Smooth muscle cell (in vitro differentiated cells): ENCODE measurements around the gene POR. TPM values are rescaled to one million over a fixed set of nuclear protein-coding genes. Genes with fewer than 3 reads are reported as not detected.
A peak's percentile ranks its signal among the peaks of the same experiment; 100 is the strongest.

Source experiments
- DNase-seq: peaks from one replicate; lab custom pipeline; 2025; ENCODE audit not compliant: unreplicated experiment; lab: John Stamatoyannopoulos, UW
- H2AFZ ChIP-seq: fragments of 200-600 bp; sonication (generic); 2 replicates; pipeline ENCODE4 v1.6.0; 2016; ENCODE audit warnings: antibody characterized with exemption, low read depth, mild to moderate bottlenecking
- H3F3A ChIP-seq: fragments of 200-600 bp; sonication (generic); 2 replicates; pipeline ENCODE4 v1.6.0; 2017; ENCODE audit warnings: antibody characterized with exemption, low read depth
- H3K27ac ChIP-seq: fragments of 200-600 bp; sonication (generic); 2 replicates; pipeline ENCODE4 v1.5.1; 2016; ENCODE audit warnings: low read depth, mild to moderate bottlenecking
- H3K27me3 ChIP-seq: fragments of 200-600 bp; sonication (generic); 2 replicates; pipeline ENCODE4 v1.6.1; 2016; ENCODE audit warnings: low read depth, mild to moderate bottlenecking
- H3K36me3 ChIP-seq: fragments of 200-600 bp; sonication (generic); 2 replicates; pipeline ENCODE4 v1.5.1; 2016; ENCODE audit warnings: low read depth
- H3K4me1 ChIP-seq: fragments of 200-600 bp; sonication (generic); 2 replicates; pipeline ENCODE4 v1.5.1; 2016; ENCODE audit warnings: low read depth
- H3K4me2 ChIP-seq: fragments of 200-600 bp; sonication (generic); 2 replicates; pipeline ENCODE4 v1.6.0; 2016; ENCODE audit warnings: mild to moderate bottlenecking
- H3K4me3 ChIP-seq: fragments of 200-600 bp; sonication (generic); 2 replicates; pipeline ENCODE4 v1.5.1; 2016; ENCODE audit warnings: mild to moderate bottlenecking
- H3K79me2 ChIP-seq: fragments of 200-600 bp; sonication (generic); 2 replicates; pipeline ENCODE4 v1.6.0; 2016; ENCODE audit warnings: low read depth, mild to moderate bottlenecking
- H3K9ac ChIP-seq: fragments of 200-600 bp; sonication (generic); 2 replicates; pipeline ENCODE4 v1.6.0; 2016; ENCODE audit warnings: low read depth
- H3K9me3 ChIP-seq: fragments of 200-600 bp; sonication (generic); replicated peaks from 2 replicates; pipeline ENCODE4 v1.5.1; 2016; ENCODE audit warnings: low read depth
- H4K20me1 ChIP-seq: fragments of 200-600 bp; sonication (generic); 2 replicates; pipeline ENCODE4 v1.6.0; 2016; ENCODE audit warnings: low read depth
- CTCF ChIP-seq: fragments of 200-600 bp; sonication (generic); IDR thresholded peaks from 2 replicates; pipeline ENCODE4 v1.5.1; 2017; ENCODE audit warnings: borderline replicate concordance, mild to moderate bottlenecking, antibody characterized with exemption; ENCODE audit not compliant: insufficient read depth, poor library complexity, severe bottlenecking
- WGBS: methylation state at CpG from one replicate; pipeline ENCODE4 v1.1.7; 2016; ENCODE audit warnings: low lambda C conversion rate; 5-methylcytosine and 5-hydroxymethylcytosine counted together
- polyA plus RNA-seq: library from polyadenylated mRNA; unstranded; fragments of >200 nt; fragmentation: Nextera tagmentation; extraction: Ambion mirVana; gene quantifications from 2 replicates; pipeline ENCODE4 v1.2.1, GENCODE V29; 2016
- total RNA-seq: library from RNA; depleted of rRNA; stranded (reverse); fragments of >200 nt; gene quantifications from 2 replicates; pipeline ENCODE4 v1.2.3, GENCODE V29; 2014

POR gene
- total and polyA plus RNA-seq, 2 experiments from 2014 or later = 46.7 to 52.7 TPM

GRCh38 chr7:75995052-75995471 is 80.1 kb downstream of the POR start:
- no peak overlapping the region for H3K9ac ChIP-seq

DNA sequence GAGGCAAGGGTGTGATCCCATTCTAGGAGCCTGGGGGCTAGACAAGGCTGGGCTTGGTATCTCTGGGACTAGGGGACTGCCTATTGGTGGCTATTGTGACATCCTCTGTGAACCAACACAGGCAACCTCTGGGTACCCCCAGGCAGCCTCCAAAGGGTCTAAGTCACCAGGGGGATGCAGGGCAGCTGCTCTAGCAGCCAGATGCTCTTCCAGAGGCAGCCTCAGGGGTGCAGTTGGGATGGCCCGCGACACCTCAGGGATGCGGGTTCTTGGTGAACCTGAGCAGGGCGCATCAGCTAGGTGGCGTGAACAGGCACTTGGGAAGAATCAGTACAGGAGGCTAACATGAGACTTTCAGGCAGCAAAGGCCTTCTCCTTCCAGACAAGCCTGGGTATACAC is 81.0 kb downstream of the POR start:
- TF ChIP-seq CTCF = no peak
- 97% methylated on average over 5 of the region's 5 CpGs for WGBS
- Histone ChIP-seq H4K20me1 (no peaks in the 10 kb centered on the region), H3F3A (no peaks in the 10 kb centered on the region), H3K4me3 (no peak overlapping the region), H3K27ac (no peak overlapping the region), H3K27me3 (no peaks in the 10 kb centered on the region), H3K4me2 (no peak overlapping the region), H3K9me3 (no peaks in the 10 kb centered on the region), H3K79me2 (no peaks in the 10 kb centered on the region), H3K4me1 (peaks cover 6% of the 10 kb centered on the region), H3K9ac (no peak overlapping the region), H2AFZ (no peak overlapping the region), H3K36me3 (no peaks in the 10 kb centered on the region)
- DNase-seq = no peak

More at GRCh38 chr7:75995052-75995471, 80.1 kb downstream of the POR start:
- H3K9me3 ChIP-seq = no peaks in the 10 kb centered on the region
- H3F3A ChIP-seq = no peaks in the 10 kb centered on the region
- no peak for TF ChIP-seq CTCF
- no peaks in the 10 kb centered on the region for H3K79me2 ChIP-seq
- H3K27me3 ChIP-seq = no peaks in the 10 kb centered on the region
- no peak overlapping the region for H2AFZ ChIP-seq
- no peaks in the 10 kb centered on the region for H4K20me1 ChIP-seq
- peak overlapping the region; percentile 99 for H3K4me2 ChIP-seq
- no peaks in the 10 kb centered on the region for H3K36me3 ChIP-seq
- 70% methylated on average over 11 of the region's 11 CpGs for WGBS
- peaks cover 6% of the 10 kb centered on the region for H3K4me1 ChIP-seq
- peak overlapping the region; percentile 87 for H3K4me3 ChIP-seq
- DNase-seq = no peak
- no peak overlapping the region for H3K27ac ChIP-seq

- Histone ChIP-seq H3K4me1 (peaks cover 6% of the 10 kb centered on the region), H3K36me3 (no peaks in the 10 kb centered on the region), H3K79me2 (no peaks in the 10 kb centered on the region), H3F3A (no peaks in the 10 kb centered on the region), H3K4me3 (no peak overlapping the region), H4K20me1 (no peaks in the 10 kb centered on the region), H3K27me3 (no peaks in the 10 kb centered on the region), H3K27ac (no peak overlapping the region), H3K9ac (no peak overlapping the region), H2AFZ (no peak overlapping the region), H3K9me3 (no peaks in the 10 kb centered on the region), H3K4me2 (no peak overlapping the region)
- WGBS = 97% methylated on average over 4 of the region's 4 CpGs
- no peak for TF ChIP-seq CTCF
- no peak for DNase-seq
Observed at GRCh38 chr7:75996476-75996875, 81.5 kb downstream of the POR start.

- Histone ChIP-seq H3K9ac (no peak overlapping the region), H3K4me2 (no peak overlapping the region), H3K36me3 (no peaks in the 10 kb centered on the region), H3K79me2 (no peaks in the 10 kb centered on the region), H3K4me1 (peaks cover 6% of the 10 kb centered on the region), H4K20me1 (no peaks in the 10 kb centered on the region), H3K4me3 (no peak overlapping the region), H3K27me3 (no peaks in the 10 kb centered on the region), H2AFZ (no peak overlapping the region), H3K27ac (no peak overlapping the region), H3K9me3 (no peaks in the 10 kb centered on the region), H3F3A (no peaks in the 10 kb centered on the region)
- TF ChIP-seq CTCF = no peak
- WGBS = 100% methylated on average over 1 of the region's 1 CpG
- DNase-seq = no peak
Observed at GRCh38 chr7:75998038-75998437, 83.1 kb downstream of the POR start.
